ENCODE data around the gene ALK.

The ALK gene

DNA sequence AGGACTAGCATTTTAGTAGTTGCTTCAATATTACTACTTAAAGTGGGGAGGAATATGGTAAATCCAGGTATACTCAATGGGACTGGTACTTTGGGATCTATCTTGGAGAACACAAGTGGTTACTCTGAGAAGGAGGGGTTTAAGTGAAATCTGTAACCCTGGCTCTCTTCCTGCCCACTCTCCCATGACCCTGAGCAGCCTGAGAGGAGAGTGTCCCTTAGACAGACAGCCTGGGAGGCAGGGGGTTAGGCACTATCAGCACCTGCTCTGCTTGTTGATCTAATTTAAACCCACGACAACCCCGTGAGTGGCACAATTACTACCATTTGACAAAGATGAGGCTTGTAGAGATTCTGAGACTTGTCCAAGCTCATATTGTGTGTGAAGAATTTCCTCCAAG is 395.5 kb downstream of the ALK start:
- no peak for DNase-seq

DNA sequence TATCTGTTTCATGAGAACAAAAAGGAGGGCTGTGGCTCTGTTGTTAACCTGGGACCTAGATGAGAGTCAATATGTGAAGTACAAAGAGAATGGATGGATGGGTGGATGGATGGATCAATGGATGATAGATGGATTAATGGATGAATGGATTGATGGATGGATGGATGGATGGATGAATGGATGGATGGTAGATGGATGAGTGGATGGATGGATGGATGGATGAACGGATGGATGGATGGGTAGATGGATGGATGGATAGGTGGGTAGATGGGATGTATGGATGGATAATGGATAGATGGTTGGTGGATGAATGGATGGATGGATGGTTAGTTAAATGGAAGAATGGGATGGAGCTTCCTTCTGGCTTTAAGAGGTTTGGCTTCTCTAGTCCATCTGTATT is 396.7 kb downstream of the ALK start:
- DNase-seq = no peak

DNA sequence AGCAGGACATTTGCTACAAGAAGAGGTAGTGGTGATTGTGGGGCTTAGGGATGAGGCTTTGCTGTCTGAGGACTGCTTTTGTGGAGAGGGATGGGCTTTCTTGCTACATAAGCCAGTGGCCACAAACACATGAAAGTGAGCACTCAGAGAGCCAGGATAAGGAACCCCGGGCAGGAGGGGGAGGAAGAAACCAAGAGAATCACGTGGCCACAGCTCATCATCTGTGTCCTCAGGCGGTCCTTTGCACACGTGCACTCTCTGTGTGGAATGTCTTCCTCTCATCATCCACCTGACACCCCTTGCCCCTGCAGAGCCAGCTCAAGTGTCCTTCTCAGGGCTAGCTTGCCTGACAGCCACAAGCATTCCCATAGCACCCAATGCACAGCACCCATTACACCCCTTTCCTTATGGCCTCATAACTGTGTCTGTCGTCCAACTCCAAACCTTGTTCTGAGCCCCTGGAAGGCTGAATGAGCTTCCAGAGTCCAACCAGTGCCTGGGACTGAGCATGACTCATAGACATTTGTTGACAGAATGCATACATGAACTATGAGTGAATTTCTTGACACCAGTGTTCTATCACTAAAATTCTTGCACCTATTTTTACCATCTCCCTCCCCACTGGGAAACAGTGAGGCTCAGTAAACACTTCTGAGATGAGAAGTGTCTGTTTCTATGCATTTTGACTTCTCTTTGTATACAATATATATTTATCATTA is 398.3 kb downstream of the ALK start:
- DNase-seq = no peak

DNA sequence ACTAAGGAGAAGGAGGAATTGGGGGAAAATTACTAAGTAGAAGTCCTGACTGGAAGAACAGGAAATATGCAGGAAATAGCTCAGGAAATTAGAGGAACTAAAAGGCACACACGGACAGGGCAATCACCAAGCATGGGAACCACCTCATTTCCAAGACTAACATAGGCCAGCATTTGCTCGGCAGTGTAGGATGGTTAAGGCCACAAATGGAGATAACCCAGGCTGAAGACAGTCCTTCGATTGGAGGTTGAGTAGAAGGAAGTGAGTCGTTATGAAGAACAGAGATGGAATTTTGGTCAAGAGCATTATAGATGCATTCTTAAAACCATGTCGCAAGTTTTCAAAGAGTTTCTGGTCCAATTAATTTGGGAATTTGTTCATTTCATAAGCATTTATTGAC is 401.4 kb downstream of the ALK start:
- no peak for DNase-seq

DNA sequence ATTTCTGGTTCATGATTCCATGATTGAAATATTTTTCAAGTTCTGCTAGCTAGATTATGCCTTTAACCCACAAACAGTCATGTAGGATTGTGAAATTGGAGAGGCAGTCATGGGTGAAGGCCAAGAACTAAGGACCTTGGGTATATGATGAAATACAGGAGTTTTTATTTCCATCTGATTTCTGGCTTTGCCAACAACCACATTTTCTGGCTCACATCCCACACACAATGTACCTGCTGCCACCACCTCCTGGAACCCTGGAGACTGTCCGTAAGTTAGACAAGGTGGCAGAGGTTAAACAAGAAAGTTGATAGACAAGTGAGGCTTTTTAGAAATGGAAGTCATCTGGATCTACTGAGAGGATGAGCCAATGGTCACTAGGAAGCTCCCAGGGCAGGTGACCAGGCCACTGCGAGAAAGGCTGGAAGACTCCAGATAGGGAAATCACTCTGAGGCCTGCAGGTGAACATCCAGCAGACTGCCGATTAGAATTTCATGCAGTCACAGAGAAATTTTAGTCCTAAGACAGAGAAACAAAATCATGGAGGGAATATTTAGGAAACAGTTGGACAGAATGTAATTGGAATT is 402.0 kb downstream of the ALK start:
- no peak for DNase-seq

DNA sequence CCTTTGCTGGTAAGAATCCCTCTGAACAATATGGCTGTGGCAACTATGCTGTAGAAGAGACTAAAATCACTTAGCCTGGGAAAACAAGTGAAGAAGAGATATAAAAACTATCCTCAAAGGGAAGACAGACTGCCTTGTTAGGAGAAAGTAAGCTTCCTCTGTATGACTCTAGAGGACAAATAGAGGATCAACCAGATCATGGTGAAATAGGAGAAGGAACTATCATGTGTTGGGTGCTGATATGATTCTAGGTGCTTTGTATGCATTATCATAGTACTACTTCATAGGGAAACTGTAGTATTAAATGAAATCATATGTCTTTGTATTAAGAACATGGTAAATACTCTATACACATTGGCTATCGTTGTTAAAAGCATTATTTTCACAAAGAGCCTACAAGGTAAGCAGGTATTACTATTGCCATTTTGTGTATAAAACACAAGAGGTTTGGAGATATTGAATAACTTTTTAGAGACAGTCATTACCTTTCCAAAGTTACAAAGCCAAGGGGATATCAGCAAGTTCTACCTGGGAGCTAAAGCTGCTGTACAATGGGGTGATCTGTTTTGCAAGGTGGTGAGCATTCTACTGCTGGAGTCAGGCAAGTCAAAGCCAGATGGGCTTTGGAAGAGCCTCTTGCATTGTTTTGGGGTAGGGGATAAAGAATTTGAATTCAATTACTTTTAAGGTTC is 402.6 kb downstream of the ALK start:
- peak; percentile 27 for DNase-seq

DNA sequence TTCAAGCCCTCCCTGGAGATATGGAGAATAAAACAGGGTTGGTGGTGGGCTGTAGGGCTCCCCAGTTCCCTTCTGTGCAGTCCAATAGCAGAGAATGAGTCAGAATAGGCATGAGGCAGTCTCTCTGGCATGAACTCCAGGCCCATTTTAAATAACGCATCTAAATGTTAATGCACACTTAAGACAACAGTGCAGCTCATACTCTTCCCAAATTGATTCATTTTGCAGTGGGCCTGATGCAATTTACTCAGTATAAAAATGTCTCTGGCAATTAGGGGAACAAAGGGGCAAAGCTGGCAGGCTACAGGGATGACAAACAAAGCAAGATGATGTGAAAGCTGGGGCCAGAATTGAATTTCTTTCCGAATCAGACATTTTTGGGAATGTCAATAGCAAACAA is 403.4 kb downstream of the ALK start:
- peak; percentile 68 for DNase-seq

DNA sequence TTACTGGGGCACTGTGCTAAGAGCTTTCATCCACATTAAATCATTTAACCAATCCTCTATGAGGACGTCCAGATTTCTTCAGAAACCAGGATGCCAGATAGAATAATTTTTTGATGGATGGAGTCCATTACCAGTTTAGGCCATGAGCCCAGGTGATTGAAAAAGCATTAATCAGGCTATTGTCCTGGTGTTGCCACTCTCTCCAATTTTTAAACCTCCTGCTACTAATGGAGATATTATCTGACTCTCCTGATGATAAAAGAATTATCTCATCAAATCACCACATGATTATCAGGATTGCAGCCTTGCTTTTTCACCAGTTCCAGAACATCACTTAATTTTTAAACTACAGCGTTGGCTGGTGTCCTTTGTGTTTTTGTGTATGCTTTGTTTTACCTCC is 404.0 kb downstream of the ALK start:
- DNase-seq = peak; percentile 2

DNA sequence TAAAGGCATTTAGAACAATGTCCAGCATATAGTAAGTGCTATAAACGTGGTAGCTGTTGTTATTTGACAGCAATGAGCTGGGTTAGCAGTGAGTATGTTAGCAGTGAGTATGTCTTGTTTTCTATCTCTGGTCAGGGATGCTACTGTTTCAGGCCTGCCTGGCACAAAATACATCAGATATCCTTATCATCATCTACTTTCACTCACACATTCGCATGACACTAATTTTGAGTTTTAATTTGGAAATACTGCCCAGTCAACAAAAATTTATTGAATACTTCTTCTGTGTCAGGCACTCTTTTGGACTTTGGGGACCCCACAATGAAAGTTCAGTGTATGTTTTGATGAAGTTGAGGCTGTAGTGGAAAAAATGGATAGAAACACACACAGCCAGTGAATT is 404.6 kb downstream of the ALK start:
- no peak for DNase-seq

DNA sequence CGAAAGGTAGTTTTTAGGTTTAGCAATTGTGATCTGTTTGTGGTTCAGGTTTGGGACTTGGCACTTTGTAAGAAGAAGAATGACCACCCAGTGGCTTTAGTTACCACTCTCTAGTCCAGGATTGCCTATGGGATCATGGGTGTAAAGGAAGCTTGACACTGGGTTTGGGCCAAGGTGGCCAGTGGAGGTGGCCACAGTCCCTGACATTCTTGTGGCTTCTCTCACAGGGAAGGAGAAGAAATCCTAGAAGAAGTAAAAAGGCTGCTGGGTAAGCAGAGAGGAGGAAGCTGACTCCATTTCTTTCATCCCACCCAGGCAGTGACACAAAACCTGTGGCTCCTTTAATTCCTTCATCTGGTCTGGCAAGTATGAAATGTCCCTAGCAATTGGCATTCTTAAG is 411.5 kb downstream of the ALK start:
- DNase-seq = no peak

DNA sequence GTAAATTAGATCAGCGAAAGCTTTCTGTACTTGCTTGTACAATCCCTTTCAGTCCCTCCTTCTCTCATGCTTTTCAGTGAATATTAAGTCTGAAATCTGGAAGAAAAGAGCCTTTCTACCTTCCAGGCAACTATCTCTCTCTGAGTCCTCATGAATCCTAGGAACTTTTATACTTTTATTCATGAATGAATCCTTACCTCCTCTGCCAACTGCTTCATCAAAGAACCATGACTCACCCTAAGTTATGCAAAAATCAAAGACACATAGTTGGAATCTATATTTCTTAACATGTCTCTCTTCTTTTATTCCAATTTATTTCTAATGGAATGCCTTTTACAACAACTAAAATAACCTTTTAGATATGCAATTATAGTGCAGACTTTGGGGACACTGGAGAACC is 412.0 kb downstream of the ALK start:
- DNase-seq = no peak

DNA sequence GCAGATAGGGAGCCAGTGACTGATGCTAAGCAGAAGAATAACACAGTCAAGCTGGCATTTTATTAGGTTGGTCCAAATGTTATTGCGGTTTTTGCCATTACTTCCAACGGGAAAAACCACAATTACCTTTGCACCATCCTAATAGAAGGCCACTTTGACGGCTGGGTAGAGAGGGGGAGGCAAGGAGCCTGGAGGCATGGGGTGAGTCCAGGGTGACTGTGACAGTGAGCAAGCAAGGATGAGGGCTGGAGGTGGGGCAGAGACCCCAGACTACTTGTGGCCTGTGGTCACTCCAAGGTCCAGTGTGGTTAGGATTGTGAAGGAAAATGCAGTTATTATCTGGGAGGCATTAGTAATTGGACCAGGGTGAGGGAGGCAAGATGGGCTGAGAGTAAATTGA is 416.6 kb downstream of the ALK start:
- no peak for DNase-seq

DNA sequence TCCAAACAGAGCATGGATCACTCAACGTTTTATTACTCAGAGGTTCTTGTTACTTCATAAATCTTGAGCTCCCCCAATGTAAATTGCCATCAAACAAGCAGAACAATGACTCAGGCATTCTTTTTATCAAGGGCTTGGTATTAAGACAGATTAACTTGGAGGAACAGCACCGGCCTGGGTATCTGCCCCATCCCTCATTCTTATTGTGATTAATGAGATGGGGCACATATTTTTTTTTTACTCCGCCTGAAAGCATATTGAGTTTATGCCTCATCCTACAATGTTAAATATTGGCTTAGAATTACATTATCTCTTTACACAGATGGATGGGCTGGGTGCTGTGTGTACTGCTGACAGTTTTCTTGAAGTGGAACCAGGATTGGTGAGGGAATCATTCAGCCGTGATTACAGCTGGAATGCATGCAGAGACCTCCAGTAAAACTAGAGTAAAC is 418.9 kb downstream of the ALK start:
- DNase-seq = peak; percentile 16

DNA sequence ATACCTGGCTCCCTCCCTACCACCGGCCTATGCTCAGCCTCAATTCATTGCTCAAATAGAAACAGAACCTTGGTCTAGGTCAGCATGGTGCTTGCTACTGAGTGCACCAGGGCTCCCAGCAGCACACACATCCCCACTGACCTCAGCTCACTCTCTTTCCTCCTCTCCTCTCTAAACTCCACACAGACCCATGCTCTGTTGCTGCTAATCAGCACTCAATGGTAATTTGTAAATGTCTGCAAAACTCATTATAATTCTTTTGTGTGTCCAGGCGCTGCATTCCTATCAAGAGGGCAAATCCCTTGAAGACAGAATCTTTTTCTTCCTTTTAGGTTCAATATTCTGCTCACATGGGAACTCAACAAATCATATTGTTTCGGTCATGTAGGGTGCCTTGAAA is 424.0 kb downstream of the ALK start:
- DNase-seq = no peak

DNA sequence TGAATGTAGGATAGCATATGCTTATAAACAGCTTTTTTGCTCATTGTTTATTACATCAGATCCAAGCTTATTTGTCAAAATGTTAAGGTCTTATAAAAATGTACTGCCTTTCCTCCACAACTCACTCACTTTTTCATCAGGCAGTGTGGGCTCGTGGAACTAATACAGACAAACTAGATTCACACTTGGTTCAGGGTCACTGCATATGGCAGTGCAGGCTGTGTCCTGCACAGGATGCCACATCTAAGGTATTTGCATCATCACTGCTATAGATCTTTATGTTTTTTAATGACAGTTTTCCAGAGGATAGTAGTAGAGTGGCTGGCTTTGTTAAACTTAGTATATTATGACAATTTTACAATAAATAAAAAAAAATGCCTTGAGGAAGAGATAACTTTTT is 425.2 kb downstream of the ALK start:
- DNase-seq = no peak

DNA sequence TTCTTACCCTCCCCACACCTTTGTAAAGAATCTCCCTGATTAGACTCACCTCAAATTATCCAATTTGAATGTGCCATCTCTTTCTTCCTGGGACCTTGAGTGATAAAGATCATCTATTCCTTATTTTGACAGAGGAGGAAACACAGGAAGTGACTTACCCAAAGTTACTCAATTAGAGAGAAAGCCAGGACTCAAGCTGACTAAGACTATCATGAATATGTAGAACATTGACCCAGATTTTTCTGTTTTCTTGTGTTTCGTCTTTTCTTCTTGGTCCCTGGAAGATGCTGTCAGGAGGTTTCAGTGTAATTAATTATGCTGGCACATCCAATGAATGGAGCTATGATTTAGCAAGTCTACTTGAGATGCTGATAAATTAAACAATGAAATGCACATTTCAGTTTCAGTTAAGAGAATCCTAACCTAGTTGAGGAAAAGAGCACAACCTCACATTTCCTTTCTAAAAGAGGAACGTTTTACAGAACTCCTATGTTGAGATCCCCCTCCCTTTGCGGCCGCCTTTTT is 425.8 kb downstream of the ALK start:
- no peak for DNase-seq

DNA sequence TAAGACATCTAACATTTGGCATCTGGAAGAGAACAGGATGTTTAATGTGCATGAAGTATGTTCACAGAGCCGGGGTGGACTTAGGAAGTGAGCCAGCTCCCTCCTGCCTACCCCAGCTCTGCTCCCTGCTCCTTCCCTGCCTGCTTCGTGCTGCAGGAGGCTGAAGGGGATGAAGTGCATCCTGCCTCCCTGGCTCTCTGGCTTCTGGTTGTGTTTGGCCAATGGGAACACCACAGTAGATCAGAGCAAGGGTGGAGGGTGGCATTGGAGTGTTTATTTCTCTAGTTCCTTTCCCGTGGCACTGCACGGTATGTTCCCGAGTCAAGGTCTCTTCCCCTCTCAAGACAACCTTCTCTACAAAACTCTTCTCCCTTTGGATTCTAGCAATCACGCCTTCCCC is 426.3 kb downstream of the ALK start:
- no peak for DNase-seq

DNA sequence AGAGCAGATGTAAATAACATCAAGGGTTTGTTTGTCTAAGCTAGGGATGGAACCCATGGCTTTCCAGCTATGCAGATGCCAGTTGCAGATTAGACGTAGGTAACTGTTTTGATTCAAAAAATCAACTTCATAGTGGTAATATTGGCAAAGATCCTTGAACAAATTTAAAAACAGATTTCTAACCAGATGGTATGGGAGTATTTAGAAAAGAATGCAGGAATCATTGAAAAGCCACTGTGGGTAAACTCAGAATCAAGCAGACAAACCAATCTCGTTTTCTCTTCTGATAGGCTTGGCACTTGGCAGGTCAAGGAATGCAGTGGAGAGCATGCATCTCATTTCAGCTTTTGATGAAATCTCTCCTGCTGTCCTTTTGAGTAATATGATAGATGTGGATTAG is 428.7 kb downstream of the ALK start:
- DNase-seq = no peak

DNA sequence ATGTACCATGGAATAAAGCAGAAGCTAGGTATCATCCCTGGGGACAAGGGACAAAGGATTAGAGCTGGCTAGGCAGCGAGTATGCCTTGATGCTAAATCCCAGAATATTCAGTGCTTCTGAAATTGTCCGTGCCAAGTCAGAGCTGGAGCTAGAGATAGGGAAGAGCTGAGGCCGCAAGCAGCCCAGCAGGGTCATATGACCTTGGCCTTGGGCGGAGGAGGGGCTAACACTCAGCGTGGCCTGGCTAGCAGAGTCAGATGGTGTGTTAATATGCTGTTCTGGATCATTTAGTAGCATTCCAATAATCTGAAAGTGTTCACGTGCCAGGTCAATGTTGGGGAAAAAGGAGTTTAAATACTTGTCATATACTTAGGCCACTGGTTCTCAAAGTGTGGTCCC is 431.3 kb downstream of the ALK start:
- no peak for DNase-seq

DNA sequence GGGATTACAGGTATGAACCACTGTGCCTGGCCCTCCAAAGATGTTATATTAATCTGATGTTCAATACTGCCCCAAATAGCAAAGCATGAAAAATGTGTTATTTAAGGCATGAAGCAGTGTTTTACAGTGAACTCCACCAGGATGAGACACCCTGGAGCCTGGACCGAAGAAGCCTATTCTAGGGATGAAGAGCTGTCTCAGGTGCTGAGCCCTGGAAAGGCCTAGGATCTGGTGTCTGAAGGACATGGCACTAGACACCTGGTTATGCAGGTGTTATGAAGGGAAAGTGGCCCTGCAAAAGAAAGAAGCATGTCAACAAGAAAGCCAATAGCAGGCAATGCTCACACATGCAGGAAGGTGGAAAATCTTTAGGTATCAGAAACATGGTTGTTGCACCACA is 431.8 kb downstream of the ALK start:
- no peak for DNase-seq

DNA sequence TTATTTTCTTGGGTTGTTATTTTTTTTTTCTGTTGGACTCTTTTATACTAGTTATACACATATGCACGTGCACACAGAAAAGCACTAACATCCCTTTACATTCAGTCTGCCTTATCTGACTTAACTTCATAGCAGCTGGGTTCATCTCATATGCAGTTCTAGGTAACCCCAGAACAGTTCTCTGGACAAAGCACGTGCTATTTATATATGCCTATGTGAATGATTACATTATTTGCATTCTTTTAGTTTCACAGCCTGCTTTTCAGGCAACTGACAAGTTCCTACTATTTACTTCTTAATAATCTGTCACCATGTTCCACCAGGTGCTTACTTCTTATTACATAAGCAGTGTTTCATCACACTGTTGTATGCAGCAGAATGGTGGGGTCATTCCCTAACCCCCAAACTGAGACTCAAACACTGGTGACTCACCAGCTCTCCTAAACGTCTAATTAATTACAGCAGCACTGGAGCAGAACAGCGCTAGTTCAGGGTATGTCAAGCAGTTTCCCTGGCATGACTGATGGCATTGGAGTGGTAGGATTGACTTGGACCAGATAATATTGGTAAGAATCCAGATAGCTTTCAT is 433.3 kb downstream of the ALK start:
- DNase-seq = peak; percentile 45

DNA sequence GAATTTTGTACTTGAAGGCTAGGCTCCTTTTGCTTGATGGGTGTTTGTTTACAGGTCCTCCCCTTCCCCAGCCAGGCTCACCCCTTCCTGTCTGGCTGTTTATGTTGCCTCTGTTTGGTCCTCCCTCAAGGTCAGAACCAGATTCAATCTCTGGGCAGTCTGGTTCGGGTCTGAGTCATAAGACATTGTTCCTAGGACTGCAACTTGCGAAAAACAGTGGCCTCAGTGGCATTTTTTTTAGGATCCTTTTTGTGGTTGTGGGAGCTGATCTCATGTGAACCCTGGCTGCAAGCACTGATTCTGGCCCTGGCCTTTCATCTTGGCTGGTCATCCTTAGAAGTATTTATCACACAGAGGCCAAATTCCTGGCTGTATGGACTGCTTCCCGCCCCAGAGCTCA is 435.8 kb downstream of the ALK start:
- DNase-seq = no peak

DNA sequence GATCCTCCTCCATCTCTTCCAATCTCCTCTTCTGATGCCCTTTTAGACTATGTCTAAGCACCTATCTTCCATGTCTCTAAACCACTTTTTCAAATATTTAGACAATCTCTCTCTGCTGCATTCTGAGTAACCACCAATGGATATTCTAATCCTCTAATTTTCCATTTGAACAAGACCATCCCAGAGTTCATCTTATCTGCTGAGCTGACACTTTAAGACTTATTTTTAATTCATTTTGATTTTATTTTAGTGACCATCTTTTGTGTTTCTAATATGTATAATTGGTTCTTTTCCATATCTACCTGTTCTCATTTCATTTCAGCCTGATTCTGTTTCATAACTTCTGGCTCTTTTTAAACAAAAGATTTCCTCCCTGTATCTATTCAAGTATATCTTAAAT is 436.3 kb downstream of the ALK start:
- no peak for DNase-seq

DNA sequence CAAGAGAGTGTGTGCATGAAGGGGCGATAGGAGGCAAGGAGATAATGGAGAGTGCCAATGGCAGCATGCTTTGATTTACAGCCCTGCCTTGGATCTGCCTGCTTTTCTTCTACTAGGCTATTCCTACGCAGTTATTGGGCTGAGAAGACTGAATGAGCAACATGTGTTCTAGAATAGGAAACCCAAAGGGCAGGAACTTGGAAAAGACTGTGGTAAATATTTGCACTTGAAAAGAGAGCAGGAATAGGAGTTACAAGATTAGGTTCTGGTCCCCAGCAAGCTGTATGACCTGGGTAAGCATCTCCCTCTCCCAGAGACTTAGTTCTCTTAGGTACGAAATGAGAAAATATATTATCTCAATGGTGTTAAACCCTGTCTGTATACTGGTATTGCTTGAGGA is 438.5 kb downstream of the ALK start:
- DNase-seq = no peak

All from NCI-H69 (cell line).